DMS153 treated with DMSO at 0.1 percent for 48 hours (cell line): Measurements from ENCODE around the gene PSMF1.

ENCODE experiments used
- DNase-seq: peaks from one replicate; lab custom pipeline; 2025; ENCODE audit not compliant: unreplicated experiment; lab: John Stamatoyannopoulos, UW

Gene PSMF1

DNA sequence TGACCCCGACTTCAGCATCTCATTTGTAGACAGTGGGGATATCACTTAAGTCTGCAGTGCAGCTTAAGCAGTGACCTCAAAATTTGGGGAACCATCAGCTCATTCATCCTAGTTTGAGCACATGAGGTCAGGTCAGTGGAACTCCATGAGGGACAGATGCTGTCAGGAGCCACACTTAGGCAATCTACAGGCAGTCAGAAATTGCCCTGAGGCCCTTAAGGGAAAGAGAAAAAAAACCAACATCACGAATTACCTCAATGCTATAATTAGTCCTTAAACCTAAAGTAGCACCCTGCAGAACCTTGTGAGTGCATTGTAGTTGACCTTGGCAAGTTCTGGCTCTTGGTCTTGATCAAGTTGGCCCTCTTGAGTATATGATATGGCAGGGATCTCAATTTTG, 45.3 kb downstream of the PSMF1 start:
- DNase-seq, result no peak

DNA sequence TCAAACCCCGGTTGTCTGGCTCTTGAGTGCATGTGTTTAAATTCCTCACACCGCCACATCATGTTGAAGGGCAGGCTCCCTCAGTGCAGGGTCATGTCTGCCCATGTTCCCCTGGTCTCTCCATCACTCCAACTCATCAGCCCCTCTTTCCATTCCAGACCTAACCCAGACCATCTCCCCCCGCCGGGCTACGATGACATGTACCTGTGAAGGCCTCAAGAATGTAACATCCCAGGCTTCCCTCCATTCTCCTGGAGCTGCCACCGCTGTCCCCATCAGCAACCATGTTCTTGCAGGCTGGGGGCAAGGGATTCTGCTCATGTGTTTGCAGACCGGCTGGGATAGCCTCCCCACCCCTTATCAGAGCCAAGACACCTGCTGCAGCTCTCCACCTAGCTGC, 46.5 kb downstream of the PSMF1 start:
- no peak for DNase-seq

DNA sequence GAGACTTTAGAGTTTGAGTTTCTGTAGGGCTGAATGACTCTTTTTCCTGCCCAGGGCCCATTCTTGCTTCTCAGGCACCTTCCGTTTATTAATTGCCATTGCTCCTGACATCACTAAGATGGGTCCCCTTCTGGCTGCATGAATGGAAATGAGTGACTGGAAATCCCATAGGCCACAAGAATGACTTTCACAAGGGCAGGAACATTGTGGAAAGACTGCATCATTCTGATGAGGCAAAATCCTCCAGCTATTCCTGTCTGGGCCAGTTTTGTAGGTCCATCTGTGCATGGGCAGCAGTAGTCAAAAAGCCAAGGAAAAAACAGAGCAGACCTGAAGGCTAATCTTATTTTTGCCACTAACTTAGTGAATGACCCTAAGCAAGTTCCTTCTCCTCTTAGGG, 47.1 kb downstream of the PSMF1 start:
- DNase-seq, result no peak

DNA sequence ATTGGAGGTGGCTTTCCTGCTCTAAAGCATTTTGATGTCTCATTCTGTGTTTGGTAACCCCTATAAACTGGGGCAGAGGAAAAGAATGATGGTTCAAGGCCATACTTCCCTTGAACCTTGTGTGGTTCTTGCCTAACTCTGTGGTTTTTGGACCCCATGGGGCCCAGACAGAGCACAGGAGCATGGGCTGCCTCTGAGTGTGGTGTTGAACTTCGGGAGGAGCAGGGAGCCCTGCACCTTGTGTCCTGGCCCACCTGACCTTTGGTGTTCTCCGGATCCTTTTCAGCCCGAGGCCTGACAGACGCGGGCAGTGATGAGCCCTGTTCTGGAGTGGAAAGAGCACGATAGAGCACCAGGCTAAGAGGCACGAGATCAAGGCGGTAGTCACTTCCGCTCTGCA, 47.5 kb downstream of the PSMF1 start:
- no peak for DNase-seq

DNA sequence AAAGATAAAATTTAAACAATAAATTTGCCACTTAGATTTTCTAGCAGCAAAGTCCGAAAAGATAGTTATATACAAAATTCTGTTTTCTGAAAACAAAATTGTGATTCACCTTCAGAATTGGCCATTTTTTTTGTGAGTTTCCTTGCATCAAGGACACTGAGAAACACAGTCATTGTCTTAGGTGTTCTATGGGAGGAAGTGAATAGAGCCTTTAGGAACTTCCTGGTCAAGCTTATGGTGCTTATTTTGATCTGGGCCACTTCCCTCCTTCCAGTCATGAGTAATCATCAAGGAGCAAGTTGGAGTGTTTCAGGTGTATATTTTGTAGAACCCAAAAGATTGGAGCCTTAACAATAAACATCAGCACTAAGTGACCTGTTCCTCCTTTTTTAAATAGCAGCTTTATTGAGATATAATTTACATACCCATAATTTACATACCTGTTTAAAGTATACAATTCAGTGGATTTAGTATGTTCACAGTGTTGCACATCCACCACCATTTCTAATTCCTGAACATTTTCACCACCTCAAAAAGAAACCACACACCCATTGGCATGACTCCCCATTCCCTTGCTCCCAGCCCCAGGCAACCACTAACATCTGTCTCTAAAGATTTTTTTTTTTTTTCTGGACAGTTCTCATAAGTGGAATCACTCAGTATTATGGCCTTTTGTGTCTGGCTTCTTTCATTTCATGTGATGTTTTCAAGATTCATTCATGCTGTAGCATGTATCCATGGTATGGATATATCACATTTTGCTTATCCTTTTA, 48.7 kb downstream of the PSMF1 start:
- DNase-seq, result no peak

DNA sequence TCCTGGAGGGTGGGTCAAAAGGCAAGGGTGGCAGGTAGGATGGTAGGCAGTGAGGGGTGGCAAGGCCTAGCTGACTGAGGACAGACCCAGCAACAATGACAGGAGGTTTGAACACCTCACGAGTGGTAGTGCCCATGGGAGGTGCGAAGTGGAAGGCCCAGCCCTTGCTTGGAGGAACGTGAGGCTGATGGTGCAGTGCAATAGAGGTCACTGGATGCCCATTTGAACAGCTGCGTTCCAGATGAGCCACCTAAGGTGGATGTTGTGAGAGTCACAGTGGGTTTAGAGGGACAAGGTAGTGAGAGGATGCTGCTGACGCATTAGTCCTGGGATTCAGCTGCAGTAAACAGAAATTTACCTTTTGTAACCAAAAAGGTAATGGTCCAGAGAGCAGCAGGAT, 50.8 kb downstream of the PSMF1 start:
- no peak for DNase-seq

DNA sequence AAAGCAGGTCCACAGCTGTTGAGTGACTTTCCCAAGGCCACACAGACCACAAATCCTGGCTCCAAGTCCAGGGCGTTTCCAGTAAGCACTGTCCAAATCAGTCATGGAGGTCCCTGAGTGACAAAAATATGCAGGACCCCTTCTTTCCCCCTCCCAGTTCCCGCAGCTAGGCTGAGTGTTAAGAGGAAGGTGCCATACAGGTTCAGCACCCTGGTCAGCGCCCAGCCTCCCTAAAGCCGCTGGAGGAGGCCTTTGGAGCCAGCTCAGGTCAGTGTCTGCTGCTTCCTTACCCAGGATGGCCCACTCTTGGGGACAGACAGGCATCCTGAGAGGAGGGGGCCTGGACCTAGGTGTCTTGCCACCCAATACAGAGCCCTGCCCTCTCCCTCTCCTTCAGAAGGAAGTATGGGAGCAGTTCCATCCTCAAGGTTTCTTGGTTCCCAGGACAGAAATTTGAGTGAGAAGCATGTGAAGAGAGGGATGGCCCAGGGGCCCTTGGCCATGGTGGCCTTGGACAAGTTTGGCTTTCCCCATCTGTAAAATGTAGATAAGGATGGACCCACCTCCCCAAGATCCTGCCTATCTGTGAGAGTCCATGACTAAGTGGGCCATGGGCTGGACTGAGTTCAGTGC, 53.2 kb downstream of the PSMF1 start:
- no peak for DNase-seq

DNA sequence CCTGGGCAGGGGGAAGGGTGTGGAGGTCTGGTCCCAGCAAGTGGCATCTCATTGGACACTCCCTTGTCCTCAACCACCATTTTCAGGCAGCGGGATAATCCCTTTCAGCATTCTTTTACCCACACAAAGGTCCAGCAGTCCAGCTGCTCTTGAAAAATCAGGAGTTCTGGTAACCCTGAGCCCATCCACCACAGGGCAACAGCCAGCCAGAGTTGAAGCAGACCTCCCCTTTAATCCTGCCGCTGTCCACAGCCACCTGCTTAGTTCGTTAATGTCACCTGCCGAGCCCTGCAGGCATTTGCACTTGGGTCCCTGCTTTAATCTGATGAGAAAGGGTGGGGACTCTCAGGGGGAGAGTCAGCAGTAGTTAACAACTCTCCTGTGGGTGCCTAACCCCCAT, 55.3 kb downstream of the PSMF1 start:
- no peak for DNase-seq

DNA sequence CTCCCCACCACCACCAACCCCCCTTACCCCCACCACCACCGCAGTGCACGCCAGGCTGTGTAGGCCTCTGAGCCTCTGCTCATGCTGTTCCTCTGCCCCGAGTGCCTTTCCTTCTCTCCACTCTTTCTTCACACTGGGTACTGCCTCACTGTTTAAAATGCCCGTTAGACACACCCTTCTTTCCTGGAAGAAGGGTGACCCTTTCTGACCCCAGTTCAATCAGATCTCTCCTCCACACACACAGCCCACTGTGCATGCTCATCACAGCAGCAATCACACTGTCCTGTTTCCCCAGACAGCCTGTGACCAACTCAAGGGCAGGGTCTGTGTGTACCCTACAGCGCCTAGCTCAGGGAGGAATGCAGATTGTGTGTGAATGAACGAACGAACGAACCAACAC, 56.4 kb downstream of the PSMF1 start:
- no peak for DNase-seq

DNA sequence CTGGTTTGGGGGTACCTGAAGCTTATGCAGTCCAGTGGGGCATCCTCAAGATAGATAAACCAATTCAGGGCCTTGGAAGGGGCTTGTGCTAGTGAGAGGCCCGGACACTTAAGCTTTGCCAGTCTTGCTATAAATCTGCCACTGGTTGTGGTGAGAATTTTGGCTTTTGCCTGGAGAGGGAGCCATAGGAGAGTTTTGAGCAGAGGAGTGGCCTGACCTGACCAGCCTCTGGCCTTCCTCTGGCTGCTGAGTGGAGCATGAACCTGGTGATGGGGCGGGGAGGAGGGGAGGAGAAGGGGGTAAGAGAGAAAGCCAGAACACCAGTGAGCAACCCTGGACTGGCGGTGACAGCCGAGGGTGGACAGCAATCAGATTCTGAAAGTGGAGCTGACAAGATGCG, 59.3 kb downstream of the PSMF1 start:
- DNase-seq, result no peak

DNA sequence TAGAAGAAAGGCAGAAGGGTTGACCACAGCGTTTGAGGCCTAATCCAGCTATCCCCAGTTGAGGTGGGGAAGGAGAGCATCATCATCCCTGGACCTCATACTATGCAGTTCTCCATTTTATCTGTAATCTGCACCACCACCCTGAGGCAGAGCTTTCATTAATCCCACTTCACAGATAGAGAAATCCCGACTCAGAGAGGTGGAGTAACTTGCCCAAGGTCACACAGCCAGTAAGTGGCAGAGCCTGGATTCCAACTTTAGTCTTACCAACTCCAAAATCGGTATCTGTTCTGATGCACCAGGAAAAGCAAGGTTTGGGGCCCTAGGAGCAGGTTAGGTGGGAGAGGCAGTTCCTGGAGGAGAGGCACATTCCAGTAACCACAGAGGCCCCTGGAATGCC, 59.7 kb downstream of the PSMF1 start:
- DNase-seq, result no peak

DNA sequence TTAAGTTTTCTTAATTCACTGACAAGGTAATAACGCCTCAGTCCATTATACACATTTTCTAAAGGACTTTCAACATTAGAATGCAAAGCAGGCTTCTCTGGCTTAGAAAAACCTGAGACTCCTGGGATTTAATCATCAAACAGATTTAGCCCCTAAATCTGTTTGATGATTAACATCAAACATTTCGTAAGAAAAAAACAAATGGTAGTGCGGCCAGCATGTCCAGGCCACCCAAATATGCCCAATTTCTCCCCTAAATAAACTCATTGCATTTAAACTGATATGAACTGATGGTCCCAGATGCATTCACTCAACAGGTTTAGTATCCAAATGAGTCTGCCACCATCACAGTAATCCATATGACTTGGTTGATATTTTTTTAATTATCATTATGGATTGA, 60.2 kb downstream of the PSMF1 start:
- DNase-seq, result no peak

DNA sequence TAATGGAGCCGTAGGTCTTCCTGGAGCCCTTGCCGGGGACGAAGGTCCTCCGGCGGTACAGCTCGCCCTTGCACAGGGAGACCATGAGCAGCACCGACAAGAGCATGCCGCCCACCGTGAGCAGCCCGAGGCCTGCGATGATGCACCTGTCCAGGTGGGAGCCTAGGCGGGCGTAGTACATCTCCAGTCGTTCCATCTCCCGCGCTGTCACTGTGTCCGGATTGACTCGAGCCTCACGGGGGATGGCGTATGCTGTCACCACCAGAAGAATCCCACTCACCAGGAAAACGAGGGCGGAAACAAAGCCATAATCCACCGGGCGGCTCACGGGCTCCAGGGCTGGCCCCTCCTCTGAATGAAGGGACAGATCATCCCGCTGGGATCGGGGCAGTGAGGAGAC, 62.5 kb downstream of the PSMF1 start:
- no peak for DNase-seq

DNA sequence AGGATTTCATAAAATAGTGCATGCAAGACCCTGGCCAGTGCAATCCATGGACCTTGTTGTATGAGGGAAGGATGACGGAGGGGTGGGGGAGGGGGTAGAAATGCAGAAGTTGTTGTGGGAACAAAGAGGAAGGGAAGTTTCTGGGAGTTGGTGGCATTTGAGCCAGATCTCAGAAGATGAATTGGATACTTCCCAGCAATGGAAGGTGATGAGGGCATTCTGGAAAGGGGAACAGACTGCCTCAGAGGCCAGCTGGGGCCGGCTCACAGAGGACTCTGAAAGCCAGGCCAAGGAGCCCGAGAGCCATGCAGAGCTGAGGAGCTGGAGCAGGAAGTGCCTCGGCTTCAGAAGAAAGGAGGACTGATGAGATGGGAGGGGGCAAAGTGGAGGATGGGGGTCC, 63.7 kb downstream of the PSMF1 start:
- no peak for DNase-seq

DNA sequence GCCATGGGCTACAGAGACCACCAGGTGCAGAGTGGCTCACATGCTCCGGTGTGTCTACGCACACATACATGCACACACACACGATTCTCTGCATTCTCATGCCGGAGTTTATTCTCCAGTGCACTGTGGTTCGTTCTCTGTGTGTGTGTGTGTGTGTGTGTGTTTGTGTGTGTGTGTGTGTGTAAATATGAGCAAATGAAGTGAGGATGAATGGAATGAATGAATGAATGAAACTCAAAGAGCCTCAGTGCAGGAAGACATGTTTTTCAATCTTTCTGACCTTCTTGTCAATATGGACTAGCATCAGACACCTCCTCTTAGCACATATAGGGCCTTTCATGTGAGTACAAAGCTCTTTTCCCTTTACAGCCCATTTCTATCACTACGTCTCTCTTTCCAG, 64.8 kb downstream of the PSMF1 start:
- no peak for DNase-seq

DNA sequence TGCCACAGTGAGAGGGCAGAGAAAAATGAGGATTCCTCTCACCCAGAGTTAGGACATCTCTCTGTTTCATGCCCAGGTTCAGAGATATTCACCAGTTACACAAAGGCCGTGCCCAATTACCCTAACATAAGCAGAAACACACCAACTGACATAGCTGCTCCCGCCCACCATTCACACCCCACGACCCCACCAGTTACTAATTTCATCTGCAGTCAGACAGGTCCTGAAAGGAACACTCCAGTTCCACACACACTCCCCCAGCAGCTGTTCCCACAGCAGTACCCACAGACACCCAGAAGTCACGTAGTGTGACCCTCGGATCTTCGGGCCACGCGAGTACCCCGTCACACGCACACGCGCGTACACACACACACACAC, 65.8 kb downstream of the PSMF1 start:
- DNase-seq, result no peak

DNA sequence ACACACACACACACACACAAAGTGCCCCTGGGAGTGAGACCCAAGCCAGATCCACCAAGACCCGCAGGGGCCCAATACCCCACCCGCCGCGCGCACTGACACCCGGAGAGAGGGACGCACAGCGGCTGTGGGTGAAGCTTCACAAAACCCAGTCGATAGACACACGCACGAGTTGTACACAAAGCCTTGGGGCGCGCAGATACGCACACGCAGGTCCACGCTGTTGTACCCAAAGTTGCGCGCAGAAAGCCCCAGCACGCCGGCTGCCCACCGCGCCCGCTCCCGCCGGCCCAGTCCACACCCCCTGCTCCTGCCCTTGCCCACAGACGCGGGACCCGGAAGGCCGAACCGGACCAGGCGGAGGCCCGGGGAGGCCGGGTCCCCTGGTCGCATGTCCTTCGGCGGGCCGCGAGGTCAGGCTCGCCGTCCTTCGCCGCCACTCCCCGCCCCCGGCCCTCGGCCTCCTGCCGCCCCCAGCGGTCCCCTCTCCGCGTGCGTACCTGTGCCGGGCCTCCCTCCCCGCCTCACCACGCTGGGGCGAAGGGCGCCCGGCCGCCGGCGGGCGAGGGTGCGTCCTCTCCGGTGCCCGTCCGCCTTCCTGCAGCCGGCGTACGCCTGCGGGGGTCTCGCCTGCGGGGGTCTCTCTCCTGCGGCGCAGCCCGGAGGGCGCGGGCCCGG, 66.4 kb downstream of the PSMF1 start, which contains the start of gene TMEM74B:
Gene TMEM74B, minus strand, starts transcription at position 344 of the 678 bp plus-strand sequence. CDS start 1,180 bp downstream, outside the sequence.
- DNase-seq, result no peak

DNA sequence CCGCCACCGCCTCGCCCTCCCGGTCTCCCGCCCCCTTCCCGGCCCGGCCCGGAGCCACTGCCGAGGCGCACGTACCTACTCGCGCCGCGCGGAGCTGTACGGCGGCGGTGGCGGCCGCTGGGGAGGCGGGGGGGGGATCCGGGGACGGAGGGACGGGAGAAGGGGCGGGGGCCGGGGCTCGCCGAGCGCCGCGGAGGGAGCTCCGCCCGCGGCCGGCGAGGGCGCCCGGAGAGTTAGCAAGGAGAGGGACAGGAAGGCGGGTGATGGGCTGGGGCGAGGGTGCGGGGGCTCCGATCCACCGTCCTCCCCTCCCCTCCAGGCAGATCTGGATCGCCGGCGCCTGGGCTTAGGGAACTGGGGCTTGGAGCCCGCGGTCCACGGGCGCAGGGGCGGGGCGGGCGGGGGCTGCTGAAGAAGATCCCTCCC, 66.9 kb downstream of the PSMF1 start:
- DNase-seq, result no peak

DNA sequence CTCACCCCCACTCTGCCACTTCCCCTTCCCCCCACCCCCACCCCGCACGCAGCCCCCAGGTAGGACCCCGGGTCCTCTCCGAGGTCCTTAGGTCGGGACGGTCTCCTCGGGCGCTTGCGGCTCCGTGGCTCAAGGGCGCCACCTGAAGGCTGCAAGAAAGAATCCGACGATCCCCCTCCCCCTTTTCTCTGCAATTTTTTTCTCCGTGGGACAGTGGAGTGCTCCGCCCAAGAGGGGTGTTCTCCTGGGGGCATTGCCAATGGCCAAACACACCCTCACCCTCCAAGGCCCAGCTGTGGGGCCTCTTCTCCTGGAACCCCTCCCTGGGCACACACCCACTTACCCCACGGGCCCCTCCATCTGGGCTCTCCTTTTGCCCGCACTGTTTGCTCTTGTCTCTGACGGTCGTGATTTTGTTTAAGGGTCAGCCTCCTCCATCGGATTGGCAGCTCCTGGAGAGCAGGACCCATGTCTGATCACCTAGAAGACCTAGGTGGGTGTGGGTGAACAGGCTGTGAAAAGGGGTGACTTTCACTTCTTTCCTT, 67.5 kb downstream of the PSMF1 start:
- peak; percentile 8 for DNase-seq

DNA sequence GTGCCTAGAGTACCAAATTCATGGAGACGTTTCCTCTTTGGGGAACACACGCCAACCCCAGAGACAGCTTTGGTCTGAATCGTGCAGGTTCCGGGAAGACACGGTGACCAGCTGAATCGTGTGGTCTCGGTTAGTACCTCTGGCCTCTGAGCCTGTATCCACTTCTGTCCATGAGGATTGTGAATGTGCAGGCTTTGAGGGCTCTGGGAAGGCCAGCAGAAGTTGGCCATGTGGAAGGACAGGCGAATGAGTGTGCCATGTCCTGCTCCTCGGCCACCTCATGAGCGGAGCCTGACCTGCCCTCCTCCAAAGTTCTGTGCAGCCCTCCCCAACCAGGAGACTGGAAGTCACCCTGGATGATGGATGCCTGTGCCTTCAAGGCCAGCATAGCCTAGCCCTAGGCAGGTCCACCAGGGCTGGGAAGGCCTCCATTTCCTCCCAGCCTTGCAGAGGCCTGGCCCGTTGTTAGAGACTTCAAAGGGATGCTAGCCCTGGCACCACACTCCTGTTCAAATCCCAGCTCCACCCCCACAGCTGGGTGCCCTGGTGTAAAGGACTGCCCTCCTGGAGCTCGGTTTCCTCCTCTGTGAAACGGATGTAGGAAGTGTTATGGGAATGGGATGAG, 68.1 kb downstream of the PSMF1 start:
- DNase-seq, result no peak

DNA sequence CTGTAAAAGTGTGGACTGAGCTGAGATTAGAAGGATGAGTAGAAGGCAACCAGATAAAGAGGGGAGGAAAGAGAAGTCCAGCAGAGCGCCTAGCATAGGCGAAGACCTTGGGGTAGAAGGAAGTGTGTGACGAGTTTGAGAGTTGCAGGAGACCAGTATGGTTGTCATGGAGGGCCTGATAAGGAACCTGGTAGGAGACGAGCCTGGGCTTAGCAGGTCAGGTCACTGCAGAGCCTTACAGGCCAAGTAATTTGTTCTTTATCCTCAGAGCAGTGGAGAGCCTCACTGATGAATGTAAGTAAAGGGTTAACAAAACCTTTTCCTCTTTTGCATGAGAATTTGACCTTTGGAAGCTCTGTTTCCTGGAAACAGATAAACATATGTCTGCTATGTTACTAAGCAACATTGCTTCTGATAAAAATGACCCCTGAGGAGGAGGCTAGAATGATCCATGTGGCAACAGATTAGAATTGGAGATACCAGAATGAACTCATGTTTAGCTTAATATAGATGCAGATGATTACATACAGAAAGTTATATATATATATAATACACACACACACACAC, 69.3 kb downstream of the PSMF1 start:
- DNase-seq, result no peak
